ENCODE results near the gene BCL11A.

BCL11A gene

DNA sequence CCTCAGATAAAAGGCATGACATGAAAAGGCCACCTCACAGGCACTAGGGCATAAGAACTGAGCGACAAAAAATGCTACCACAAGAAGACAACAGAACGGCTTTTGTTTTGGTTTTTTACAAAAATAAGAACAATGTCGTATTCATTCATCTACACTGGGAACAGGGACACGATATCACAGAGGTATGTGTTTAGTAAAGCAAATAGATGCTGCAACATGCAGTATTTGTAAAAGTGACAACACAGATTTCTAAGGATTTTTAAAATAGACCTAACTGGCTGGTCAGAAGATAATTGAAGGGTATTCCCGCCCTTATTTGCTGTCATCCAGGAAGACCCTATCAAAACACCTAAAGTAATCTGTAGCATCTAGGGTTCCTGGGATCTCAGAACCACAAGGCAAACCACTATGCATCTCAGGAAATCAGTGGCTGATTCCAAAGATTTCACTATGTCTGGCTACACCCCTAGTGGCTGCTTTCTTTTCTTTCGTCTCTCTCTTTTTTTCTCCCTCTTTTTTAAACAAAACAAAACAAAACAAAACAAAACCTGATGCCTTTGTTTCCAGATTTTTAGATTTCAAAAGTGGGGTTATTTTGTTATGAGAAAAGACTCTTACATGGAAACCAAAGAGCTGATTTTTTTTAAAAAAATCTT is 97.2 kb downstream of the BCL11A start:
- DNase-seq, result peak in 1 of 6 experiments; percentile 1

DNA sequence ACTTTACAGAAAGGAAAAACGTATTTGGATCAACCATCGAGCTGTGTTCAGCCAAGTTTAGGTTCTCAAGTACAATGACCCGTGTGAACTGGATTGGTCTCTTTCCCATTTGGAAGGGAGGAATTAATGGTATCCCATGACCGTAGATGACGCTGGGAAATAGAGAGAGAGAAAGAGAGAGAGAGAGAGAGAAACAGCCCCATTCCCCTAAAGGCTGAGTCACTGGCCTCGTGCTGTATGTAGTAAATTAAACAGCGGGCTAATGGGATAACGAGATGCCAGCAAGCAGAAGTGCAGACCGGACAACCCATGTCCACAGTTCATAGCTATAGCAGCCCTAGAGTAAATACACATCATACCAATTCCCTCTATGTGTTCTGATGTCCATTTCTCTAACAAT is 99.6 kb downstream of the BCL11A start:
- no peak for DNase-seq

DNA sequence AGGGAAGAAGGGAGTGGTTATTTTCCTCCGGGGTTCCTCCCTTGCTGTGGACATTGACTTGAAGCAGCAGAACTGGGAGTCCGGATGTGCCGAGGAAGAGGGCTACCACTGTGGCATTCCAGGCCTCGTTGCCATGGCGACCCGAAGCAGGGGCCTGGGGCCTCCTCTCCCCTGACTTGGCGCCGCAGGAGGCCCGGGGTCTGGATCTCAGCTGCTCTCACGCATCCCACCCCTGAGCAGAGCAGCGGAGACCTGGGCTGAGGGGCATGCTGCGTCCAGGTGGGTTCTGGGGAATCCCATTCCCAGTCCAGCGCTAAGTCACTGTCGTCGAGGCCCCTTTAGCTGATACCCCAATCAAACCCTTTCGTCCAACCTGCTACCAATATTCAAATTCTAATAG is 100.2 kb downstream of the BCL11A start:
- no peak for DNase-seq

DNA sequence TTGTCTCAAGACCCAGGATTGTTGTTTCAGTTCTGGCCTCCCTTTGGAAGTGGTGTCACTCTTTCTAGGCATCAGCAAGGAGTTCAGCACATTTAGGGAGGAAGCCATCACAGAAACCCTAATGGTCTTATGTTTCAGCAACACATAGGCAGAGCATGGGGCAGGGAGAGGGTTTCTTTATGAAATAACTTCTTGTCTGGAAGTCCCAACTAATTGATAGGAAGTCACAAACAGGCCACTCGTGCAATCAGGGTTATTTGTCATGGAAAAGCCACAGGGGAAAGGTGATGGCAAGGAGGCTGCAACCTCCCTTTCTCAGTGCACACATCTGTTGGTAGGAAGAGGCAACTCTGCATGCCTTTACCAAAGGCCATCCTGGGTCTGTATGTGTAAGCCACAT is 103.0 kb downstream of the BCL11A start:
- DNase-seq, result no peak

DNA sequence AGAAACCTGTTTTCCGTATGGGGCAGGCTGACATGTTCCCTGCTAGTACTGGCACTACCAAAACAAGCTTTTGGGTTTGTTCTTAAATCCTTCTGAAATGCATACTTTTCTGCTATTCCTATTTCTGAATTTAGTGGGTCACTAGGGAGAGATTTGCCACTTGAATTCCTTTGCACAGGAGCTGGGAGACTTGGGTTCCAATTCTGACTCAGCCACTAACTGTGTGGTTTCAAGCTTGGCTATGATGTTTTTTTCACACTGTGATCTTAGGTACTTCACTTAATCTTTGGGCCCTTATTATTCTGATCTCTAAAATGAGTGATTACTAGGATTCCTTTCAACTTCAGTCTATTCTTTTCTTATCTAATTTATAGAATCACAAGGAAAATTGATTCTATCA is 105.5 kb downstream of the BCL11A start:
- DNase-seq, result no peak

DNA sequence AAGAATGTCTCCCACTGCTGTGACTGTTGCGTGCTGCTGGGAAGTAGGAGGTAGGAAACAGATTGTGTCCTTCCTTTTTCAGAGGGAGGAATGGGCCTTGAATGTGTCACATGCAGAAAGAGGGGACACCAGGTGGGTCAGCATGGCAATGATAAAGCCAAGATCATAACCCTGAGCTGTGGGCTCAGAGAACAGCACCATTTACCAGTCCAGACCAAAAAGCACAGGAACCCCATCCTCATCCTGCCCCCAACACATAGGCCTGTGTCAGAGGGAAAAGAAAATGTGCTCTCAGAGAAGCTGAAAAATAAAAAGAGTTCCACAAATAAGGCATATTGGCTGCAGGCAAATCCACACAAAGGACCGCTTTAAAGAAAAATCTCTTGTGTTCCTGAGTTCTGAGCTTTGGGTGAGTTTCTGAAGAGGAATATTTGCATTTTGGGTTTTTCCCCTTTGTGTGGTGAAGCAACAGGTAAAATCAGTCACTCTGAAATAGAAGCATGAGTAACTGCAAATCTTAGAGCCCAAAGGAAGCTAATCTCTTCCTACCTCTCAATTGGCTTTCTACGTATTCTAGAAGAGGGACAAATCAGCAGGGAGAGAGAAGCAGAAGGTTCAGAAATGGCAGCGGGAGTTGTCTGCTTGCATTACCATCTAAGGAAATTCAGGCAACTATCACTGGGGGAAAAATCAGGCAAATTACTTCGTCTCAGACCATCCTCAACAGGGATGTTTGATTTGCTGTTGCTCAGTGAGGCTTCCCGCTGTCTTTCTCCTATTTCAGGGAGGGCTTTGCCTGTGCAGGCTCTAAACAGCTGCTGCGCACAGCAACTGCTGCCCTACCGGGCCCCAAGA is 106.8 kb downstream of the BCL11A start:
- no peak for DNase-seq

DNA sequence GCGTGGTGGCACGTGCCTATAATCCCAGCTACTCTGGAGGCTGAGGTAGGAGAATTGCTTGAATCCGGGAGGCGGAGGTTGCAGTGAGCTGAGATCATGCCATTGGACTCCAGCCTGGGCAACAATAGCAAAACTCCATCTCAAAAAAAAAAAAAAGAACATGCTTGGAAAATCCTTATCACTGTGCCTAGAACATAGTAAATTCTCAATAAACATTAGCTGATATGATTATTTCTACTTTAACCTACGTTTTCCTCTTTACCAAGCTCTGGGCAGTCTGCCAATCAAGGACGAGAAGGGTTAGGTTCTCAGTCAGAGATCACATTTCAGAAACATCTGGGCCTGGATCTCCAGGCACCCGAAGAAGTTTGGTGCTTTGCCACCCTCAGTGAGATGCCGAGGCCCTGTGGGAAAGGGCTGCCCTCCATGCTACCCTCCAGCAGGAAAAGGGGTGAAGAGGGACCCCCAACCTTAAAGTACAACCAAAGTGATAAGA is 107.7 kb downstream of the BCL11A start:
- DNase-seq, result no peak

DNA sequence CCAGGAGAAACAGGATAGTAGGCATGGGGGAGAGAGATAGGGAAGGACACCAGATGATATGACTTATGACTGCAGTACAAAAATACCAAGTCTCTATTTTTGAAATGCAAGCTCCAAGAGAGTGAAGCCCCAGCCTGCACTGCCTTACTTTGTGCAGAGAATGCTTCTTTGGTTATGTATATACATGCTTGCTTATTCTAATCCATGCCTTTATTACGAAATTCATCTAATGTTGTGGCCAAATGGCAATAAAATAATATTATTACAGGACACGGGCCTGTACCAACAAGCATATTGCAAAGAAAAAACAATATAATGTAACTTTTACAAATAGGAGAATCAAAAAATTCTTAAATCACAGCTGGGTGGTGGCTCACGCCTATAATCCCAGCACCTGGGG is 110.8 kb downstream of the BCL11A start:
- no peak for DNase-seq

DNA sequence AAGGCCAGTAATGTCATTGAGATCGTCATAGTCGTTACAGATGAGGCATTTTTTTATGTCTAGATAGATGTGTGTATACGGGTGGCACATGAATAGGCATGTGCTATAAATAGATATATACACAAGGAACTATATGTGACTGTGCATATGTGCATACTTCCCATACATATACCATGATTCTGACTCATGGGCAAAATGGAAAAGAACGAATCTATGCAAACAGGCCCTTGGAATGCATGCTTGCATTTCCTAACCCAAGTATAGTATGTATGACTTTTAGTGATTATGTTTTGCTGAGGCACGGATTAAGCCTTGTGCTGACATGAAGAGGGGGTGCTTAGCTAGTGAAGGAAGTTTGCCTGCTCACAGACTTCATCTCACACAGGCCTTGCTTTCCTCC is 111.7 kb downstream of the BCL11A start:
- no peak for DNase-seq

DNA sequence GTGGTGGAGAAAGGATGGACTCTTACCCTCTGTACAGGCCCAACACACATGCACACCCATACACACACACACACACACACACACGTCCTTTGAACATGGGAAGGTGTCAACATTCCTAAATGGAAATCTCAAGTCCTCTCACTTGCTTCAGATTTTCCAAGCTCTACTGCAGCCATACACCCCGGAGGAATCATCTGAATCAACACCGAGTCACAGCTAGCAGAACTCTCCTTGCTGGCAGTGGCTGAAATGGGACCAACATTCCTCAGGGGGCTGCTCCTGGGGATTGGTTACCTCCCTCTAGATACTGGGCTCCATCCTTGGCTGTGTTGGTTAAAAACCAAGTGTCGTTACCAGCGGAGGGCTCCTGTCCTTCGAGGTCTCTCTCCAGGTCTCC is 112.7 kb downstream of the BCL11A start:
- no peak for DNase-seq

DNA sequence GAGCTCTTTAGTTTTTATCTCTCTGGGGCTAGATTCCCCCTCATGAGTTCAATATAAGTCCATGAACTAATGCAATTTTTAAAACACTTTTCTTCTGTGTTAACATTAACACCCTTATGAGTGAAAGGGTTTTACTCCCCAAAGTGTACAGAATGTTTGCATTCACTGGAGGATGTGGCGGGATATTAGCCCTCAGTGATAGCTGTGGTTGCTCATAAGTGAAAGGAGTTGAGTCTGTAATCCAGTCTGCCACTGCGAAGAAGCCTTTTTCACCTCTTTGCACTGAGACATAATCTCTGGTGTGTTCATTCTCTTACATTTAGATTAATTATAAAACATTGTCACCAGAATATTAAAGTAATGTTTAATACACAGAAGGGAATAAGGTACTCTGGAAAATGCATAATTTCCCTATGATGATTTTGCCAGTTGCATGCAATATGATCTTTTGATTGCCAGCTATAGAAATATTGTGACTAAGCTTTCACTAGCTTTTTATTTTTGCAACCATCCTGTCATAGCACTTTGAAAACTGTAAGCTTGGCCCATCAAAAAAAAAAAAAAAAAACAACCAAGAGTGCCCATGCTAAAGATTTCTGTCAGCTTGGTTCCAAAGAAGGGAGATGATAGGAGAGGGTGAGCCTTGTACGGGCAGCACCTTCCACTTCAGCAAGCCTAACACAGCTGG is 113.2 kb downstream of the BCL11A start:
- DNase-seq, result no peak

DNA sequence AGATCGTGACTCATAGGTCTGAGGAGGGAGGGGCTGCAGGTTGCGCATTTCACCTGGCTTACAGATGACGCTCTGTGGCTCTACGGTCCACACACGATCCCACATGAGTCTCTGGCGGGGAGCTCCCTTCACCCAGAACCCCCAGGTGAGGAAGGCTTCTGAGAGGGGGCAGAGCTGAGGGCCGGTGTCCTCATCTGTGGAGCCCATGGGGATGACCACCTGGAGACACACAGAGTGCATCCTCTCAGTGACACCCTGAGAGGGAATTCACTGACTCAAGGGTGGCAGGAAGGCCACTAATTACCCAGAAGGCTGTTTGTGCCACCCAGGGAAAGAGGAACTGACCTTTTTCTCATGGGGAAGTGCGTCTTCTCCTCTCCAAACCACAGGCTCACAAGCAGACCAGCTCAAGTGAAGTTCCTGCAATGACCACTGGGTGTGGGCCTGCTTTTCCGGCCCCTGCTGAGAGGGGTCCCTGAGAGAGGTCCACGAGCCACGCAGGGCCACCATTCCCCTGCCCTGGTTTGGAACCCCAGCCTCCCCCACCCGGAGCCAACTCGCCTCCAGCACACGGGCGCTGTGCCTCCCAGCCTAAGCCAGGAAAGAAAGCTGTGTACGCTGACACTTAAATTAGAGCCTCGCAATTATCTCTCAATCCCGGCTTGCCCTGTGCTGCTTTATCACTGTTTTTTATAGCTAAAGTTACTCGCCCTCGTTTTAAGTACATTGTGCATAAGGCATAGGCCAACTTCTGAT is 114.1 kb downstream of the BCL11A start:
- no peak for DNase-seq

DNA sequence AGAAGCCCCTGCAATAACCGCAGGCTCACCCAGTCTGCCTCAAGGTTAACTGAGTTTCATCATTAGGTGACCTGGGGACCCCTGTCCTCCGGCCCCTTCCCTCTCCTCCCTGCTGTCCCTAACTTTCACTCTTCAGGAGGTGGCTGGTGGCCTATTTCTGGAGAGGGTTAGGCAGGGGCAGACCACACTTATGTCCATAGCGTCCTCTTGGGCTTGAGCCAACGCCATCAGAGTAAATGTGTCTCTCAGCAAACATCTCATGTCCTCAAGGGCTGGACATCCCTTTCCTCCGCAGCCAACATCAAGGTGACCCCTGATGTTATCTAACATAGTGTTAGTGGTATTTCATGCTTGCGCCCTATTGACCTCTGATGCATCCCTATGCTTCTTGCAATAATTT is 114.8 kb downstream of the BCL11A start:
- no peak for DNase-seq

DNA sequence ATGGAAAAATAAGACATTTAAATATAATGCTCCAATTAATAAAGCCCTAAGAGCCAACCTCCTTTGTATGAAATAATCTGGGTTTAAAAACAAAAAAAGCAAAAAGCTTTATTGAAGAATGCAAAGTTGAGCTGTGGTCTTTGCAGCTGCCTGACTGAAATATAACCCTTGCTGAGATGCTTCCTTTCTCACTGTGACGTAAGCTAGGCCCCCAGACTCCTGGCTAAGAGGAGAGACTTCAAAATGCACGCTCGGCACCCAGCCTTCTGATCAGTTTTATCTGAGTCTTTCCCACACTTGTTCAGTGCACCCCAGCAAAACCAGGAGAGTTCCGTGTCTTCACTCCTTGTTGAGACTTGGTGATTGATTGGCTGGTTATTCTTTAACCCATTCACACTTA is 115.3 kb downstream of the BCL11A start:
- DNase-seq, result no peak

DNA sequence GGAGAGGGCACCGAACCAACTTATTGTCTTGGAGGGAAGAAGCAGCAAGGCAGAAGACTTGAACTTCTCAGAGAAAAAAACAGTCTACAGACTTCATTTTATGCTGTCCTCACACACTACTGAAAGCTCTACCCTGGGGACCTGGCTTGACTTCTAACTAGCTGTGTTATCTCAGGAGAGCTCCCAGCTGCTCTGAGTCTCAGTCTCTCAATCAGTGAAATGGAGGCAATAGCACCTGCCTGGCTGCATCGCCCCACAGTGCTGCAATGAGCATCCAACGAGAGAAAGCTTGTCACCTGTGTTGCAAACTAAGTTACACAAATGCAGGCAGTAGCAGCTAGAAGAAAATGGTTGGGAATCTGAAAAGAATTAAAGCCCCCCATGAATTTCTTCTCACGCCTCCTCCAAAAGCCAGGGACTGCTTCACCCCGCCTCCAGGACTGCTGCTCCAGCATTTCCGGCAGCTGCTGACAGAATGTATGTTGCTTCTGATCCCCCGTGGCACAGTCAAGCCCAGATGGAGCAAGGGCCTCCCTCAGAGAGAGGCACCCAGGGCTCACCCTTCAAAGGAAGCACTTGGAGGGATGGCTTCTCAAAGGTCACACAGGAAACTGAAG is 116.3 kb downstream of the BCL11A start:
- DNase-seq, result no peak

DNA sequence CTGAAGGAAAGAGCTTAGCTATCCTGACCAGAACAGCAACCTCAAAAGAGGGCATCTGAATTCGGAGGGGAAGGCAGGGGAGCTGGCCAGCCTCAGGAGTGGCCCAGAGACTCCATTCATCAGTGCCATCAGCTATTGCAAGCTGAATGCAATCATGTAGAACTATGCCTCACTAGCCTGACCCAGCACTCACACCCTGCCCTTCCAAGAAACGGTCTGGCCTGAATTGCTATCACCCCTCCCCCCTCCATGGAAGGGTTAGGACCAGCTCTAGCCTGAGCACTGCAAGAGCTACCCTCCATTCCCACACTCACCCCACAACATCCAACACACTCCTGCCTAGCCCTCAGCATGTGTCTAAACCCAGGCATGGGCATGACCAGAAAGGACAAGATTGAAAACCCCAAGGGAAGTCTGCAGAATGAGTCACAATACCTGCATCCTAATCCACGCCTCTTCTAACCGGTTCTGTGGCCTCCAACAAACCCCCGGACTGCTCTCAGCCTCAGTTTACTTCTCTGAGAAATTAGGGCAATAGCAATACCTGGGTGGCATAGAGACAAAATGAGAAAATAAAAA is 120.3 kb downstream of the BCL11A start:
- no peak for DNase-seq

DNA sequence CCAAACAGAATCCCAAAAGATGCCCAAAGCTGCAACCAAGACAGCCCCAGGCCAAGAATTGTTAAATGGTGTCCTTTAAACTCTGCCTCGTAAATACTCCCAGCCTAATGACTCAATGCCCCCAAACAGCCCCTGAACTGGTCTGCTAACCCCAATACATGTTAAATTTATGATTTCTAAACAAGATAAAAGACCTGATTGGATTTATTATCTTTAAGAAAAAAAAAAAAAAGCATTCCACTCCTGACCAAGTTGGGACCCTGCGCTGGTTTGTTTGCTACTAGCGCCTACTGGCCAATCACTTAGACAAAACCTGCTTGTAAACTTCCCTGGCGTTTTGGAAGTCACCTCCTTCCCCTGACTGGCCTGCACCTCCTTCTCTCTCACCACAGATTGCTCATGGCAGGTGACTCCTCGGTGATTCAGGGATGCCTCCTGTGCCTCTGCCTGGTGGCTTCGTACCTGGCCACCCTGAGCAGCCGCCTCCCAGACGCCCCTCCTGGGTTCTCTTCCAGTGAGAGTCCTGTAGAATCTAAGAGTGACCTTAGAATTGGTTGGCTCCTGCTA is 121.3 kb downstream of the BCL11A start:
- DNase-seq, result no peak

DNA sequence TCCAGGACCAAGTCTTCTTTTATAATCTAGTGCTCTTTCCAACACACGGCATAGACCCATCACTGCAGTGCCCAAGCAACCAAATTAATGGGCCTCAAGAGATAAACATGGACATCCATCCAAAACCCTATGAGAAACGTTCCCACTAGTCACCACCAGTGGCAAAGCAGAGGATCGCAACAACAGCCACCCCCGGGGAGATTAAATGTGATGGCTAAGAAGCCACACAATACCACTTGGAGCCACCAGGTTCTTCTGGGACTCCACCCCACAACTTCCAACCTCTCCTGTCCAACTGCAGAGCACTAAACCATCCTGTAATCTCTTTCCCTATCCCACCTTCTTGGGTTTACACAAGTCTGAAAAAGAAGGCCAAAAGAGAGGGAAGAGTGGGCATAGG is 123.8 kb downstream of the BCL11A start:
- no peak for DNase-seq

DNA sequence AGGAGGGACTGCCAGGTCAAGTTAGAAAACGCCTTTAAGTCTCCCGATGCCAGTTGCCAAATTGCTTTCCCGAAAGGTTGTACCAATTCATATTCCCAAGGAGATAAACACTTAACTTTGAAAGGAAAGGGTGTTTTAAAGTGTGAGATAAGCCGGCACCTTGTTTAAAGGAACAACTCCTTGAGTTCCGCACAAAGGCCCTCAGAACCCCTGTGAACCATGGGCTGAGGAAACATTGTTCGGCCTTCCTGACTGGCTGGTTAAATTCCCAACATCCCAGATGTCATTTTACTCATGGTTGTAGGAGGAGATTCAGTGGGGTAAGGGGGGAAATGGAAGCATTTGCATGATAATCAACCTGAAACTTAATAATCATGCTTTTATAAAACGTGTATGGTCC is 126.6 kb downstream of the BCL11A start:
- DNase-seq, result no peak

DNA sequence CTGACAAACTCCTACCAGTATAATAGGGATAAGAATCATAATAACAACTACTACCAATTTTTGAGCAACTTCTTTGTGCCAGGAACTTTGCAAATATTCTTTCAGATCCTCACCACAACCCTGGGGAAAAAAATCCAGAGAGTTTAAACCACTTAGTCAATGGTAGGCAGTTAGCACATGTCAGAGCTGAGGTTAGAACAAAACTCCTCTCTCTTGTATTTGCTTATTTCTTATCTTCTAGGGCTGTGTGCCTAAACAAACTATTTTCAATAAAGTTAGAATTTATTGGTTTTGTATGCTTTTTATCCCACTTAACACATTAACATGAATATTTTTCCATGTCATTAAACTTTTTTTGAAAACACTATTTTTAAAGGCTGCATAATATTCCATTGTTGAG is 127.1 kb downstream of the BCL11A start:
- no peak for DNase-seq

DNA sequence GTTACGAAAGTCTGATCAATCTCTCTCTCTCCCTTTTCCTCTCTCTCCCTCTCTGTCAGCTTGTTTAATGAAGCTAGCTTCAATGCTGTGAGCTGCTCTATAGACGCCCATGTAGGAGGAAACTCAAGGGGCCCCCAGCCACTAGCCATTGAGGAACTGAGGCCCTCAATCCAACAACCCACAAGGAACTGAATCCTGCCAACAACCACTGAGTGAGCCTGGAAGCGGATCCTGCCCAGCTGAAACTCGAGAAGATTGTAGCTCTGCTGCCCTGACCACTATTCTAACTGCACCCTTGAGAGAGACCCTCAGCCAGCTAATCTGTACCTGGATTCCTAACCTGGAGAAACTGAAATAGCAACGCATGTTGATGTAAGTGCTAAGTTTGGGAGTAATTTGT is 129.2 kb downstream of the BCL11A start:
- no peak for DNase-seq

DNA sequence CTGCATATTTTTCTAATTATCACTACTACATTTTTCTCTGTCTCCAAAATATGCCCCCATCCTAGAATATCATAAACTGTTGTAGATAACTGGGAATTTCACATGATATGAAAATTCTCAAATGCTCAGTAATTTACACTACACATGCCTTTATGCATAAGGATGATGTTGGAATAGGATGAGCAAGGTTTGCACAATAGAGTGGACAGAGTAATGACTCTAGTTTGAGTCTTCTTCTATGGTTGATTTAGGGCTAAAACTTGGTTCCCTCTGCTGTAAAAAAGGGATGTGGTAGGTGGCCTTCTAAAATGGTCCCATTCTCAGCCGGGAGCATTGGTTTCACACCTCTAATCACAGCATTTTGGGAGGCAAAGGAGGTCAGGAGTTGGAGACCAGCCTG is 129.9 kb downstream of the BCL11A start:
- DNase-seq, result no peak

Data from stimulated activated naive CD4-positive, alpha-beta T cell (primary cell).